Esophagus muscularis mucosa (tissue), 4 donors: ENCODE measurements around the gene WFDC1.

ENCODE experiments used
- EP300 ChIP-seq: sonication (generic); formaldehyde crosslinking; IDR thresholded peaks from one replicate; pipeline ENCODE4 v1.6.1; 2017; ENCODE audit warnings: antibody characterized with exemption
- POLR2A ChIP-seq: fragments of 450-650 bp; IDR thresholded peaks from one replicate; pipeline ENCODE4 v1.6.1; 2017; ENCODE audit warnings: antibody characterized with exemption, moderate library complexity, mild to moderate bottlenecking, low read depth
- TF ChIP-seq, protein P1 (sequence below), 3 experiments: fragments of 200-600 bp in 2 of 3; fragments of 450-650 bp in 1 of 3; sonication (generic) in 2 of 3; IDR thresholded peaks; one replicate each; pipeline ENCODE4 v1.5.1; 2017 to 2019; ENCODE audit warnings: antibody characterized with exemption in 3 of 3, mild to moderate bottlenecking in 2 of 3, moderate library complexity in 1 of 3

DNA sequence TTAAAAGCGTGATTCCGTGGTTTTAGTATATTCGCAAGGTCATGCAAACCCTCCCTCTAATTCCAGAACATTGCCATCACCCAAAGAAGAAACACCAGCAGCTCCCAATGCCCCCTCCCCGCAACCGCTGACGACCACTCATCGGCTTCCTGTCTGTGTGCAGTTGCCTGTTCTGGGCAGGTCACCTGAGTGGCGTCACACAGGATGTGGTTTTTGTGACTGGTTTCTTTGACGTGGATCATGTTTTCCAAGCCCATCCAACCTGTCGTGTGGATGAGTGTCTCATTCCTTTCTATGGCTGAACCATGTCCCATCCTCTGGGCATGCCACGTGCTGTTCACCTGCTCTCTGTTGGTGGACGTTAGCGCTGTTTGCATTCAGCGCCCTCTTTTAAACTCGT, 65.5 kb downstream of the WFDC1 start:
- TF ChIP-seq, protein P1, sequence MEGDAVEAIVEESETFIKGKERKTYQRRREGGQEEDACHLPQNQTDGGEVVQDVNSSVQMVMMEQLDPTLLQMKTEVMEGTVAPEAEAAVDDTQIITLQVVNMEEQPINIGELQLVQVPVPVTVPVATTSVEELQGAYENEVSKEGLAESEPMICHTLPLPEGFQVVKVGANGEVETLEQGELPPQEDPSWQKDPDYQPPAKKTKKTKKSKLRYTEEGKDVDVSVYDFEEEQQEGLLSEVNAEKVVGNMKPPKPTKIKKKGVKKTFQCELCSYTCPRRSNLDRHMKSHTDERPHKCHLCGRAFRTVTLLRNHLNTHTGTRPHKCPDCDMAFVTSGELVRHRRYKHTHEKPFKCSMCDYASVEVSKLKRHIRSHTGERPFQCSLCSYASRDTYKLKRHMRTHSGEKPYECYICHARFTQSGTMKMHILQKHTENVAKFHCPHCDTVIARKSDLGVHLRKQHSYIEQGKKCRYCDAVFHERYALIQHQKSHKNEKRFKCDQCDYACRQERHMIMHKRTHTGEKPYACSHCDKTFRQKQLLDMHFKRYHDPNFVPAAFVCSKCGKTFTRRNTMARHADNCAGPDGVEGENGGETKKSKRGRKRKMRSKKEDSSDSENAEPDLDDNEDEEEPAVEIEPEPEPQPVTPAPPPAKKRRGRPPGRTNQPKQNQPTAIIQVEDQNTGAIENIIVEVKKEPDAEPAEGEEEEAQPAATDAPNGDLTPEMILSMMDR (IDR thresholded peaks at IDR 0.05), result no peak
- TF ChIP-seq EP300 (no peak), POLR2A (no peak)
